IPS DF 4.7 (cell line): ENCODE results near the gene TULP1.
"Not testable (repeated sequence)": the region's sequence is repeated elsewhere in the genome, so short reads cannot be mapped to it uniquely, and the experiment has no call there.

Experiments used
- DNase-seq: peaks from one replicate; pipeline ENCODE4 v3.0.0-alpha.2; 2013; ENCODE audit warnings: low spot score; ENCODE audit errors: extremely low read depth

Gene TULP1

DNA sequence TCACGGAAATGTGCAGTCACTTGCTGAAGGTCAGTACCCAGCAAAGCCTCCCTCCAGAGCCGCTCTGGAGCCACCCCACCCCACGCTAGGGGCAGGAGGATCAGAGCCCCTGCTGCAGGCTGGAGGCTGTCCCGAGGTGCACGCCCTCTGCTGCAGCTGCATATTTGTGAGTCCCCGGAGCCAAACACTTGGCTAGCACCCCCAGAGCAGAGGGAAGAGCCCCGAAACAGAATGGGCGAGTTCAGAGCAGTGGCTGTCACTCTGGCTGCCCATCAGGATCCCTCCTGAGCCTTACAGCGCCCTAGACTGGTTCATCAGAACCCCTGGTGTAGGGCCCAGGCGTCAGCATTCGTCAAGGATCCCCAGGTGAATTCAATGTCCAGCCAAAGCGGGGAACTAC lies 9.5 kb upstream of the TULP1 start:
- no peak for DNase-seq

- no peak for DNase-seq
Observed at GRCh38 chr6:35521235-35521634, 8.5 kb upstream of the TULP1 start.

DNA sequence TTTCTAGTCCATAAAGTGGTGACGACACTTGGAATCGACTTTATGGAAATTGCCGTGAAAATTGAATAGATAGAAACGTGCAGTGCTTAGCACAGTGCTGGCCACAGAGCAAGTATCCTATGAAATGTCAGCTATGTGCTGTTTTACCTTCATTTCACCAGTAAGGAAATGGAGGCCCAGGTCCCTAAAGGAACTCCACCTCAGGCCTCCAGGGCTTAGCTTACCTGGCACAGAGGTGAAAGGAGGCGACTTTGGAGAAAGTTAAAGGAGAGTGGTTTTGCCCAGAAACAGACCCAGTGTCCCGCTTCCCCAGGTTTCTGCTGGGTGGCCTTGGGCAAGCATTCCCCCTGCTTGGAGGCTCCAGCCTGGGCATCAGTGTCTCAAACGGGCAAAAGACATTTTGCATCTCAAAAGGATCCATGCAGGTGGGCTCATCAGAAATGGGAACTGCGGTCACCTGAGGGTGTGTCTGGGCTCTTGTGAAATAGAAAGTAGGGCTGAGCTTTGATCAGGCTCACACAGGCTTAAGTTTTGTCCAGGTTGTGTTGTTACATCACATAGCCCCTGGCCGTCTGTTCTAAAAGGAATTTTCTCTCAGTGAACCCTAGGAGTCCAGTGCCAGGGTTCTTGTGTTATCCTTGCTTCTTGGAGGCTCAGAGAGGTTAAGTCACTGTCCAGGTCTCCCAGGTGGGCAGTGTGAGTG lies 6.8 kb upstream of the TULP1 start:
- DNase-seq: no peak

GRCh38 chr6:35518566-35519312 lies 6.0 kb upstream of the TULP1 start:
- no peak for DNase-seq

- DNase-seq: not testable (repeated sequence)
Observed at GRCh38 chr6:35517978-35518377, 5.3 kb upstream of the TULP1 start.

DNA sequence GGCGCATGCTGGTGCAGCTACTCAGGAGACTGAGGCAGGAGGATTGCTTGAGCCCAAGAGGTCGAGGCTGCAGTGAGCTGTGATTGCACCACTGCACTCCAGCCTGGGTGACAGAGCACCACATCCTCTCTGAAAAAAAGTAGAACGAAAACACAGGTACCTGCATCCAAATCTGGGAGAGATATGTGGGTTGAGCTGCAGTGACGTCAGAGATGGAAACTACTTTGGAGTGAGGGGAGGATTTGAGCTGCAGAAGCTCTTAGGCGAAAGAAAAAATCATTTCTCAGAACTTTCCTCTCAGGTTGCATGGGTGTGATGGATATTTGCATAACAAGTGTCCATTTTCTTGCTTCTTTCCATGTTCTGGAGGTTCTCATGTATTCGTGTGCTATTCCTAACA lies 4.0 kb upstream of the TULP1 start:
- no peak for DNase-seq

GRCh38 chr6:35515939-35516338 lies 3.2 kb upstream of the TULP1 start:
- not testable (repeated sequence) for DNase-seq

DNA sequence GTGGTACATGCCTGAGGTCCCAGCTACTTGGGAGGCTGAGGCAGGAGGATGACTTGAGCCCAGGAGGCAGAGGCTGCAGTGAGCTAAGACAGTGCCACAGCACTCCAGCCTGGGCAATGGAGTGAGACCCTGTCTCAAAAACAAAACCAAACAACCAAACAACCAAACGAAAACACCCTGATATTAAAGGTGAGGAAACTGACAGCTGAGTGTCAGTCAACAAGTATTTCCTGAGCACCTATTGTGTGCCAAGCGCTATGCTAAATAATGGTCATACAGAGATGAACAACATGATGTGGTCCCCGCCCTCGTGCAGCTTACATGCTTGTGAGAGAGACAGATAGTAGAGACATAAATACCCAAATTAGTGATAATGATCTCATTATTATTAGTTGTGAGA lies 1.9 kb upstream of the TULP1 start:
- no peak for DNase-seq

- no peak for DNase-seq
Observed at GRCh38 chr6:35512006-35512405, 690 bp downstream of the TULP1 start.

- no peak for DNase-seq
Observed at GRCh38 chr6:35511562-35511941, 1.1 kb downstream of the TULP1 start.

- no peak for DNase-seq
Observed at GRCh38 chr6:35510916-35511561, 1.7 kb downstream of the TULP1 start.

DNA sequence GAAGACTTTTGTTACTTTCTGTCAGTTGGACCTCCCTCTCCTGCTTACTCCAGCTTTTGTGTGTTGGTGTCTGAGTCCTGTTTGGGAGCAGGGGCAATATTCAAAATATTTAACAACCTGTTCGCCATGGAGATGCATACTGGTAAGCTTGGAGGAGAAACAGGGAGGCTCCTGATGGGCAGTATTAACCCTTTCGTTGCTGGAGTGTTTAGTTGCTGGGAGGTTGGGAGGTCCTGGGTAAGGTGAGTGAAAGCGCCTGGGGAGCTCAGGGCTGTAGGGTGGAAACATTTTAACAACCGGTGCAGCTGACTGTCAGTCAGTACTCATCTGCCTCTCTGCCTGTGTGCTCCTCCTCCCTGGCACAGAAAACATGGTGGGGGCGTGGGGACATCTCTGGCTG lies 4.2 kb downstream of the TULP1 start:
- DNase-seq: no peak

DNA sequence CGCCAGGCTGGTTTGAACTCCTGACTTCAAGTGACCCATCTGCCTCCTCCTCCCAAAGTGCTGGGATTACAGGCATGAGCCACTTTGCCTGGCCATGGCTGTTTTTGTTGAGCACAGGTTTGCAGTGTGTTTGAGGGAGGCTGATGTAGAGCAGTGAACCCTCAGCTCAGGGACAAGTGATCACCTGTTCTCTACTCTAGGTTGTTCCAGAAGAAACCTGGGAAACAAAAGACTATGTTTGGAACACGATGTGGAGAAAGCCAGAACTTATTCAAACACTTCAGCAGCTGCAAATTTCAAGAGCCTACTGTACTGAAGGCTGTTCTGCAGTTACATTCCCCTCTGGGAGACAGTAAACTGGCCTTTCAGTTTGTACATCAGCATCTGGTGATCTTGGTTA lies 4.7 kb downstream of the TULP1 start:
- no peak for DNase-seq

- DNase-seq: no peak
Observed at GRCh38 chr6:35507221-35507620, 5.5 kb downstream of the TULP1 start.

- no peak for DNase-seq
Observed at GRCh38 chr6:35506536-35506935, 6.2 kb downstream of the TULP1 start.

DNA sequence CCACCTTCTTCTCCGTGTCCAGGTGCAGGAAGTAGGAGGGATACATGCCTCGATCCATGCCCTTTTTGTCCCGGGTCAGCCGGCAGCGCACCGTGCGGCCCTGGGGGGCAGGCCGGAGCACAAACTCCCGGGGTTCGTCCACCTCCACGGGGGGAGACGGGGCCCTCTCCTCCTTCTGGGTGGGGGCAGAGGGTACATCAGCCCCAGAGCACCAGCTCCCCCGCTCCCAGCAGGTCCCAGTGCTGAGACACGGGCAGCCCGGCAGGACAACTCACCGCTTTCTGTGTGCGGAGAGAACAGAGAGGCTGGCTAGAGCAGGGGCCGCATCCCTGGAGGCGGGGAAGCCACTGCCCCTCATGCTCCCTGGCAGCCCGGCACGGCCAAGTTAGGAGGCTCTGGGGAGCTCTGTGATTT lies 6.7 kb downstream of the TULP1 start:
- no peak for DNase-seq

GRCh38 chr6:35503534-35503933 lies 9.2 kb downstream of the TULP1 start:
- DNase-seq: no peak

DNA sequence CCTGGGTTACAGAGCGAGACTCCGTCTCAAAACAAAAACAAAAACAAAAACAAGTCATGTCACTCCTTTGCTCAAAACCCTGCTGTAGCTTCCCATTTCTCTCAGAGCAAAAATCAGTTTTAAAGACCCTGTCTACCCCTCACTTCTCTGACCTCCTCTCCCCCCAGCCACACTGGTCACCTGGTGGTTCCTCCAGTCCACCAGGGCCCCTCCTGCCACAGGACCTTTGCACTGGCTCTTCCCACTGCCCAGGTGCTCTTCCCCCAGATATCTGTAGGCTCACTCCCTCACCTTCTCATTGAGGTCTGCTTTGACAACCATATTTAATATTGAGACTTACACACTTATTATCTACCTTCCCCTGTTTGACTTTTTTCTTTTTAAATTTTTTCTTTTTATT lies 10.9 kb downstream of the TULP1 start:
- no peak for DNase-seq

- no peak for DNase-seq
Observed at GRCh38 chr6:35500782-35501181, 11.9 kb downstream of the TULP1 start.

- DNase-seq: no peak
Observed at GRCh38 chr6:35499372-35499771, 13.3 kb downstream of the TULP1 start.

GRCh38 chr6:35498422-35499067 lies 14.2 kb downstream of the TULP1 start:
- no peak for DNase-seq
